ENCODE data around the gene DPH1.

Gene DPH1

GRCh38 chr17:2057760-2058585 lies 28.0 kb downstream of the DPH1 start:
- Histone ChIP-seq H4K5ac (ENCODE audit: low read length) (no peak overlapping the region), H3K79me2 (ENCODE audit: control insufficient read depth, insufficient read depth, low read length) (no peaks in the 10 kb centered on the region), H3K4ac (ENCODE audit: low read depth, low read length) (no peak overlapping the region), H3K4me2 (ENCODE audit: low read length) (no peak overlapping the region), H3K18ac (ENCODE audit: low read length) (no peak overlapping the region), H2BK15ac (replicated peaks; ENCODE audit: low read depth) (no peak overlapping the region), H3K27me3 (ENCODE audit: insufficient read depth, low read length, poor library complexity) (peaks cover 39% of the 10 kb centered on the region), H2BK120ac (ENCODE audit: low read depth, low read length) (no peak overlapping the region), H3K56ac (ENCODE audit: low read length) (no peak overlapping the region), H3K4me3 (ENCODE audit: low read length) (no peak overlapping the region), H3K9ac (ENCODE audit: low read length) (no peak overlapping the region), H2BK5ac (ENCODE audit: low read length) (no peak overlapping the region), H3K79me1 (ENCODE audit: low read length) (no peaks in the 10 kb centered on the region), H3K36me3 (ENCODE audit: control insufficient read depth, insufficient read depth, low read length) (no peaks in the 10 kb centered on the region), H3K4me1 (ENCODE audit: control insufficient read depth, low read depth, low read length) (peaks cover 5% of the 10 kb centered on the region), H2AK5ac (ENCODE audit: low read length) (no peak overlapping the region), H3K23ac (ENCODE audit: low read length) (no peak overlapping the region), H3K27ac (ENCODE audit: low read depth, low read length) (no peak overlapping the region), H4K8ac (ENCODE audit: low read depth, low read length) (no peak overlapping the region)
- peak; percentile 59 for DNase-seq
- no CpG with 5 or more reads among the region's 98 CpGs for WGBS (ENCODE audit: extremely low coverage, insufficient coverage, low lambda C conversion rate)

GRCh38 chr17:2058586-2059546 lies 28.9 kb downstream of the DPH1 start:
- Histone ChIP-seq H3K36me3 (ENCODE audit: control insufficient read depth, insufficient read depth, low read length) (no peaks in the 10 kb centered on the region), H3K4me3 (ENCODE audit: low read length) (no peak overlapping the region), H2BK15ac (replicated peaks; ENCODE audit: low read depth) (no peak overlapping the region), H3K23ac (ENCODE audit: low read length) (no peak overlapping the region), H3K4me1 (ENCODE audit: control insufficient read depth, low read depth, low read length) (peaks cover 7% of the 10 kb centered on the region), H3K9ac (ENCODE audit: low read length) (no peak overlapping the region), H3K4me2 (ENCODE audit: low read length) (peak overlapping the region; percentile 34), H3K18ac (ENCODE audit: low read length) (no peak overlapping the region), H2BK5ac (ENCODE audit: low read length) (no peak overlapping the region), H3K56ac (ENCODE audit: low read length) (peak overlapping the region; percentile 34), H4K5ac (ENCODE audit: low read length) (no peak overlapping the region), H3K27ac (ENCODE audit: low read depth, low read length) (no peak overlapping the region), H3K27me3 (ENCODE audit: insufficient read depth, low read length, poor library complexity) (peaks cover 31% of the 10 kb centered on the region), H3K4ac (ENCODE audit: low read depth, low read length) (no peak overlapping the region), H2BK120ac (ENCODE audit: low read depth, low read length) (no peak overlapping the region), H2AK5ac (ENCODE audit: low read length) (no peak overlapping the region), H3K79me1 (ENCODE audit: low read length) (no peaks in the 10 kb centered on the region), H4K8ac (ENCODE audit: low read depth, low read length) (no peak overlapping the region), H3K79me2 (ENCODE audit: control insufficient read depth, insufficient read depth, low read length) (no peaks in the 10 kb centered on the region)
- no CpG with 5 or more reads among the region's 78 CpGs for WGBS (ENCODE audit: extremely low coverage, insufficient coverage, low lambda C conversion rate)
- DNase-seq: peak; percentile 82

GRCh38 chr17:2059547-2060384 lies 29.8 kb downstream of the DPH1 start:
- peaks cover 24% of the 10 kb centered on the region for H3K27me3 ChIP-seq (ENCODE audit: insufficient read depth, low read length, poor library complexity)
- no peaks in the 10 kb centered on the region for H3K79me1 ChIP-seq (ENCODE audit: low read length)
- no peak overlapping the region for H3K27ac ChIP-seq (ENCODE audit: low read depth, low read length)
- no peak overlapping the region for H2BK15ac ChIP-seq (replicated peaks; ENCODE audit: low read depth)
- WGBS (ENCODE audit: extremely low coverage, insufficient coverage, low lambda C conversion rate): no CpG with 5 or more reads among the region's 21 CpGs
- H3K79me2 ChIP-seq (ENCODE audit: control insufficient read depth, insufficient read depth, low read length): no peaks in the 10 kb centered on the region
- no peaks in the 10 kb centered on the region for H3K36me3 ChIP-seq (ENCODE audit: control insufficient read depth, insufficient read depth, low read length)
- H3K23ac ChIP-seq (ENCODE audit: low read length): no peak overlapping the region
- peak overlapping the region; percentile 15 for H3K56ac ChIP-seq (ENCODE audit: low read length)
- no peak overlapping the region for H2AK5ac ChIP-seq (ENCODE audit: low read length)
- H2BK120ac ChIP-seq (ENCODE audit: low read depth, low read length): no peak overlapping the region
- H3K4ac ChIP-seq (ENCODE audit: low read depth, low read length): no peak overlapping the region
- peaks cover 8% of the 10 kb centered on the region for H3K4me1 ChIP-seq (ENCODE audit: control insufficient read depth, low read depth, low read length)
- no peak overlapping the region for H3K4me3 ChIP-seq (ENCODE audit: low read length)
- no peak overlapping the region for H4K8ac ChIP-seq (ENCODE audit: low read depth, low read length)
- H4K5ac ChIP-seq (ENCODE audit: low read length): no peak overlapping the region
- no peak overlapping the region for H3K18ac ChIP-seq (ENCODE audit: low read length)
- H3K9ac ChIP-seq (ENCODE audit: low read length): no peak overlapping the region
- no peak overlapping the region for H2BK5ac ChIP-seq (ENCODE audit: low read length)
- DNase-seq: no peak
- H3K4me2 ChIP-seq (ENCODE audit: low read length): no peak overlapping the region

GRCh38 chr17:2060385-2060658 lies 30.4 kb downstream of the DPH1 start:
- H3K18ac ChIP-seq (ENCODE audit: low read length): no peak overlapping the region
- H3K4me2 ChIP-seq (ENCODE audit: low read length): no peak overlapping the region
- no peak overlapping the region for H3K27ac ChIP-seq (ENCODE audit: low read depth, low read length)
- H2AK5ac ChIP-seq (ENCODE audit: low read length): no peak overlapping the region
- H3K4me3 ChIP-seq (ENCODE audit: low read length): no peak overlapping the region
- no peaks in the 10 kb centered on the region for H3K36me3 ChIP-seq (ENCODE audit: control insufficient read depth, insufficient read depth, low read length)
- peaks cover 22% of the 10 kb centered on the region for H3K27me3 ChIP-seq (ENCODE audit: insufficient read depth, low read length, poor library complexity)
- no peak overlapping the region for H3K56ac ChIP-seq (ENCODE audit: low read length)
- no peak overlapping the region for H2BK120ac ChIP-seq (ENCODE audit: low read depth, low read length)
- WGBS (ENCODE audit: extremely low coverage, insufficient coverage, low lambda C conversion rate): no CpG with 5 or more reads among the region's 6 CpGs
- H3K4ac ChIP-seq (ENCODE audit: low read depth, low read length): no peak overlapping the region
- H4K8ac ChIP-seq (ENCODE audit: low read depth, low read length): no peak overlapping the region
- no peak overlapping the region for H2BK5ac ChIP-seq (ENCODE audit: low read length)
- H3K79me1 ChIP-seq (ENCODE audit: low read length): no peaks in the 10 kb centered on the region
- no peak overlapping the region for H3K9ac ChIP-seq (ENCODE audit: low read length)
- no peak overlapping the region for H4K5ac ChIP-seq (ENCODE audit: low read length)
- H3K23ac ChIP-seq (ENCODE audit: low read length): no peak overlapping the region
- peaks cover 8% of the 10 kb centered on the region for H3K4me1 ChIP-seq (ENCODE audit: control insufficient read depth, low read depth, low read length)
- H3K79me2 ChIP-seq (ENCODE audit: control insufficient read depth, insufficient read depth, low read length): no peaks in the 10 kb centered on the region
- no peak for DNase-seq
- no peak overlapping the region for H2BK15ac ChIP-seq (replicated peaks; ENCODE audit: low read depth)

- no peak overlapping the region for H3K9ac ChIP-seq (ENCODE audit: low read length)
- no peak overlapping the region for H3K4me3 ChIP-seq (ENCODE audit: low read length)
- H2BK15ac ChIP-seq (replicated peaks; ENCODE audit: low read depth): no peak overlapping the region
- H2BK120ac ChIP-seq (ENCODE audit: low read depth, low read length): no peak overlapping the region
- peaks cover 8% of the 10 kb centered on the region for H3K4me1 ChIP-seq (ENCODE audit: control insufficient read depth, low read depth, low read length)
- peaks cover 19% of the 10 kb centered on the region for H3K27me3 ChIP-seq (ENCODE audit: insufficient read depth, low read length, poor library complexity)
- no peak overlapping the region for H3K56ac ChIP-seq (ENCODE audit: low read length)
- no peak overlapping the region for H3K23ac ChIP-seq (ENCODE audit: low read length)
- H3K18ac ChIP-seq (ENCODE audit: low read length): no peak overlapping the region
- no peaks in the 10 kb centered on the region for H3K36me3 ChIP-seq (ENCODE audit: control insufficient read depth, insufficient read depth, low read length)
- no peaks in the 10 kb centered on the region for H3K79me1 ChIP-seq (ENCODE audit: low read length)
- H2AK5ac ChIP-seq (ENCODE audit: low read length): no peak overlapping the region
- H4K8ac ChIP-seq (ENCODE audit: low read depth, low read length): no peak overlapping the region
- DNase-seq: peak; percentile 26
- no peak overlapping the region for H3K4me2 ChIP-seq (ENCODE audit: low read length)
- no peak overlapping the region for H3K27ac ChIP-seq (ENCODE audit: low read depth, low read length)
- WGBS (ENCODE audit: extremely low coverage, insufficient coverage, low lambda C conversion rate): no CpG with 5 or more reads among the region's 21 CpGs
- H3K4ac ChIP-seq (ENCODE audit: low read depth, low read length): no peak overlapping the region
- no peak overlapping the region for H2BK5ac ChIP-seq (ENCODE audit: low read length)
- no peaks in the 10 kb centered on the region for H3K79me2 ChIP-seq (ENCODE audit: control insufficient read depth, insufficient read depth, low read length)
- no peak overlapping the region for H4K5ac ChIP-seq (ENCODE audit: low read length)
Observed at GRCh38 chr17:2060681-2061440, 30.9 kb downstream of the DPH1 start.
